ENCODE data around the gene IFT43. TPM values are rescaled to one million over a fixed set of nuclear protein-coding genes. Genes with fewer than 3 reads are reported as not detected.

Gene IFT43
- total RNA-seq, 1 experiment from 2014 or later: 34.9 TPM

- peaks cover 4% of the 10 kb centered on the region for H3K36me3 Mint-ChIP-seq (ENCODE audit: insufficient read depth, unreplicated experiment)
- no TSS peak for BruUV-seq (replicated peaks)
- H3K9me3 Mint-ChIP-seq (ENCODE audit: unreplicated experiment): no peaks in the 10 kb centered on the region
- ChIA-PET CTCF (interaction anchor here (0.6 to 12.0 kb wide), 8 partner anchors 14 to 293 kb away, joined by 3 to 154 read pairs (median 4); no protein-coding TSS in a partner anchor), POLR2A (interaction anchor here (0.7 to 1.4 kb wide), 5 partner anchors 9 to 268 kb away, joined by 3 to 5 read pairs (median 4); no protein-coding TSS in a partner anchor)
- intact Hi-C loops (cut with micrococcal nuclease): no loop called here
- TF ChIP-seq, protein P1, sequence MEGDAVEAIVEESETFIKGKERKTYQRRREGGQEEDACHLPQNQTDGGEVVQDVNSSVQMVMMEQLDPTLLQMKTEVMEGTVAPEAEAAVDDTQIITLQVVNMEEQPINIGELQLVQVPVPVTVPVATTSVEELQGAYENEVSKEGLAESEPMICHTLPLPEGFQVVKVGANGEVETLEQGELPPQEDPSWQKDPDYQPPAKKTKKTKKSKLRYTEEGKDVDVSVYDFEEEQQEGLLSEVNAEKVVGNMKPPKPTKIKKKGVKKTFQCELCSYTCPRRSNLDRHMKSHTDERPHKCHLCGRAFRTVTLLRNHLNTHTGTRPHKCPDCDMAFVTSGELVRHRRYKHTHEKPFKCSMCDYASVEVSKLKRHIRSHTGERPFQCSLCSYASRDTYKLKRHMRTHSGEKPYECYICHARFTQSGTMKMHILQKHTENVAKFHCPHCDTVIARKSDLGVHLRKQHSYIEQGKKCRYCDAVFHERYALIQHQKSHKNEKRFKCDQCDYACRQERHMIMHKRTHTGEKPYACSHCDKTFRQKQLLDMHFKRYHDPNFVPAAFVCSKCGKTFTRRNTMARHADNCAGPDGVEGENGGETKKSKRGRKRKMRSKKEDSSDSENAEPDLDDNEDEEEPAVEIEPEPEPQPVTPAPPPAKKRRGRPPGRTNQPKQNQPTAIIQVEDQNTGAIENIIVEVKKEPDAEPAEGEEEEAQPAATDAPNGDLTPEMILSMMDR (IDR thresholded peaks at IDR 0.05; ENCODE audit: unreplicated experiment): no peak
- no peak overlapping the region for H3K4me3 Mint-ChIP-seq (ENCODE audit: unreplicated experiment)
- no peaks in the 10 kb centered on the region for H3K27me3 Mint-ChIP-seq (ENCODE audit: insufficient read depth, unreplicated experiment)
- DNase-seq (ENCODE audit: unreplicated experiment): no peak
- H3K27ac Mint-ChIP-seq (ENCODE audit: low read depth, unreplicated experiment): no peak overlapping the region
- H3K4me1 Mint-ChIP-seq (ENCODE audit: insufficient read depth, unreplicated experiment): peaks cover 26% of the 10 kb centered on the region
These were observed 8.6 kb upstream of the IFT43 start for GRCh38 chr14:75976826-75977581.

DNA sequence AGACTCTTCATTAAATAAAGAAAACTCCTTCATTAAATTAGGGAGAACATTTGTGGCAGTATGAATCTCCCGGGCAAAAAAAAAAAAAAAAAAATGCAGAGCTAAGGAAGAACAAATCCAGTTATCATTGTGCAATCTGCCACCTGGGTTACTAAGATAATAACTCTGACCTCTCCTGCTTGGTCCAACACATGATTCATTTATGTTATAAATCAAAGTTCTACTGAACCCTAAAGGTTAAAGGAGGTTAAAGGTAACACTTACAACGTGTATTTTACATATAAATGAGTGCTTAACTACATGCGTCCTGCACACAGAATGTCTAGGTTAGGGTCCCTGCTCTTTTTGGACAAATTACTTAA, 8.0 kb upstream of the IFT43 start:
- Mint-ChIP-seq H3K36me3 (ENCODE audit: insufficient read depth, unreplicated experiment) (peaks cover 4% of the 10 kb centered on the region), H3K9me3 (ENCODE audit: unreplicated experiment) (no peaks in the 10 kb centered on the region), H3K4me3 (ENCODE audit: unreplicated experiment) (no peak overlapping the region), H3K27me3 (ENCODE audit: insufficient read depth, unreplicated experiment) (no peaks in the 10 kb centered on the region), H3K27ac (ENCODE audit: low read depth, unreplicated experiment) (no peak overlapping the region), H3K4me1 (ENCODE audit: insufficient read depth, unreplicated experiment) (peaks cover 27% of the 10 kb centered on the region)
- POLR2A ChIA-PET: interaction anchor here (0.7 to 1.4 kb wide), 5 partner anchors 9 to 269 kb away, joined by 3 to 5 read pairs (median 4); no protein-coding TSS in a partner anchor
- BruUV-seq (replicated peaks): no TSS peak
- intact Hi-C loops (cut with micrococcal nuclease): no loop called here
- peak; percentile 46 for DNase-seq (ENCODE audit: unreplicated experiment)
- TF ChIP-seq, protein P1 (IDR thresholded peaks at IDR 0.05; ENCODE audit: unreplicated experiment): no peak
- CTCF ChIA-PET: interaction anchor here (0.7 to 12.0 kb wide), 6 partner anchors 59 to 293 kb away, joined by 3 to 154 read pairs (median 4); no protein-coding TSS in a partner anchor

- POLR2A ChIA-PET: interaction anchor here (0.5 to 5.5 kb wide), 3 partner anchors 71 to 267 kb away, joined by 3 to 30 read pairs (median 11); no protein-coding TSS in a partner anchor
- Mint-ChIP-seq H3K4me1 (ENCODE audit: insufficient read depth, unreplicated experiment) (peaks cover 27% of the 10 kb centered on the region), H3K4me3 (ENCODE audit: unreplicated experiment) (no peak overlapping the region), H3K36me3 (ENCODE audit: insufficient read depth, unreplicated experiment) (peaks cover 4% of the 10 kb centered on the region), H3K27ac (ENCODE audit: low read depth, unreplicated experiment) (no peak overlapping the region), H3K9me3 (ENCODE audit: unreplicated experiment) (no peaks in the 10 kb centered on the region), H3K27me3 (ENCODE audit: insufficient read depth, unreplicated experiment) (no peaks in the 10 kb centered on the region)
- CTCF ChIA-PET: interaction anchor here (0.5 to 12.0 kb wide), 18 partner anchors 9 to 497 kb away, joined by 3 to 205 read pairs (median 5); no protein-coding TSS in a partner anchor
- intact Hi-C loops (cut with micrococcal nuclease): no loop called here
- BruUV-seq (replicated peaks): no TSS peak
- DNase-seq (ENCODE audit: unreplicated experiment): peak; percentile 33
- TF ChIP-seq, protein P1 (IDR thresholded peaks at IDR 0.05; ENCODE audit: unreplicated experiment): no peak
These were observed 7.3 kb upstream of the IFT43 start for GRCh38 chr14:75978249-75978731.

DNA sequence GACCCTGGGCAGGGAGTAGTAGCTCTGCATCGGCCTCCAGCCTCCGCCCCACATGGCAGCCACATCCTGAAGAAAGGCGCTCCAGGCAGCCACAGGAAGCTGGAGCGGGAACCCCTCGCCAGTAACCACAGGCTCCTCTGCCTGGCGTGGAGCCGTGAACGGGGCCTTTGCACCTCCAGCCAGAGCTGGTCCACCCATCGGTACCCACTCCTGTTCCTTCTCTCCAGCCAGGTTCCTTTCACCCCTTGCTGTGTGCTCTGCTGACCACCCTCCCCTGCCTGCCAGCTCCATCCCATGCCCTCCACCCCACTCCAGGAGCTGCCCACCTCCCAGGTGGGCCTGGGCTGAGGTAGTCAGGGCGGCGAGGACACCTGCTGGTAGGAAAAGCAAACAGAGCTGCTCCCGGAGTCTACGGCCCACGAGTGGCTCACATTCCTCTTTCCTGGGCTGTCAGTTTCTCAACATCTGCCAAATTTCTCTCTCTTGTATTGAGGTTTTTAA, 6.4 kb upstream of the IFT43 start:
- H3K4me3 Mint-ChIP-seq (ENCODE audit: unreplicated experiment): no peak overlapping the region
- DNase-seq (ENCODE audit: unreplicated experiment): peak; percentile 24
- peaks cover 4% of the 10 kb centered on the region for H3K36me3 Mint-ChIP-seq (ENCODE audit: insufficient read depth, unreplicated experiment)
- H3K27ac Mint-ChIP-seq (ENCODE audit: low read depth, unreplicated experiment): no peak overlapping the region
- no peaks in the 10 kb centered on the region for H3K27me3 Mint-ChIP-seq (ENCODE audit: insufficient read depth, unreplicated experiment)
- ChIA-PET CTCF (interaction anchor here (0.6 to 12.0 kb wide), 19 partner anchors 10 to 496 kb away, joined by 3 to 205 read pairs (median 5); no protein-coding TSS in a partner anchor), POLR2A (interaction anchor here (0.5 to 5.5 kb wide), 6 partner anchors 10 to 318 kb away, joined by 3 to 30 read pairs (median 4); partner anchors contain the start of gene ERG28)
- intact Hi-C loops (cut with micrococcal nuclease): no loop called here
- no peaks in the 10 kb centered on the region for H3K9me3 Mint-ChIP-seq (ENCODE audit: unreplicated experiment)
- H3K4me1 Mint-ChIP-seq (ENCODE audit: insufficient read depth, unreplicated experiment): peaks cover 27% of the 10 kb centered on the region
- no TSS peak for BruUV-seq (replicated peaks)
- TF ChIP-seq, protein P1 (IDR thresholded peaks at IDR 0.05; ENCODE audit: unreplicated experiment): peak; percentile 59
